Neural crest cell (in vitro differentiated cells): ENCODE results near the gene RASSF1. TPM values are rescaled to one million over a fixed set of nuclear protein-coding genes. Genes with fewer than 3 reads are reported as not detected.

ENCODE experiments used
- DNase-seq: peaks from one replicate; pipeline ENCODE4 v3.0.0; 2021; ENCODE audit warnings: low read depth, mixed read lengths, low spot score
- H3K27ac Mint-ChIP-seq: one replicate; pipeline ENCODE4 v1.8.0; 2021; ENCODE audit warnings: mild to moderate bottlenecking, mixed read lengths; ENCODE audit not compliant: unreplicated experiment
- H3K27me3 Mint-ChIP-seq: 2 replicates; pipeline ENCODE4 v1.8.0; 2021; ENCODE audit warnings: low read depth, mild to moderate bottlenecking, mixed read lengths
- H3K36me3 Mint-ChIP-seq: 2 replicates; pipeline ENCODE4 v1.8.0; 2021; ENCODE audit warnings: low read depth, mild to moderate bottlenecking, mixed read lengths
- H3K4me1 Mint-ChIP-seq: 2 replicates; pipeline ENCODE4 v1.8.0; 2021; ENCODE audit warnings: mixed read lengths
- H3K4me3 Mint-ChIP-seq: one replicate; pipeline ENCODE4 v1.8.0; 2021; ENCODE audit warnings: mild to moderate bottlenecking, mixed read lengths
- H3K9me3 Mint-ChIP-seq: 2 replicates; pipeline ENCODE4 v1.8.0; 2021; ENCODE audit warnings: mixed read lengths
- total RNA-seq: library from RNA; stranded (reverse); gene quantifications from 2 replicates; pipeline ENCODE4 v1.2.1, GENCODE V29; 2021
- TF ChIP-seq, protein P1 (sequence below): fragments of 200-600 bp; sonication (generic); conservative IDR thresholded peaks from 2 replicates; pipeline ENCODE4 v1.5.0; 2021; ENCODE audit warnings: antibody characterized with exemption, mild to moderate bottlenecking

Gene RASSF1
- total RNA-seq, 1 donor from 2014 or later, result 15.1 TPM

DNA sequence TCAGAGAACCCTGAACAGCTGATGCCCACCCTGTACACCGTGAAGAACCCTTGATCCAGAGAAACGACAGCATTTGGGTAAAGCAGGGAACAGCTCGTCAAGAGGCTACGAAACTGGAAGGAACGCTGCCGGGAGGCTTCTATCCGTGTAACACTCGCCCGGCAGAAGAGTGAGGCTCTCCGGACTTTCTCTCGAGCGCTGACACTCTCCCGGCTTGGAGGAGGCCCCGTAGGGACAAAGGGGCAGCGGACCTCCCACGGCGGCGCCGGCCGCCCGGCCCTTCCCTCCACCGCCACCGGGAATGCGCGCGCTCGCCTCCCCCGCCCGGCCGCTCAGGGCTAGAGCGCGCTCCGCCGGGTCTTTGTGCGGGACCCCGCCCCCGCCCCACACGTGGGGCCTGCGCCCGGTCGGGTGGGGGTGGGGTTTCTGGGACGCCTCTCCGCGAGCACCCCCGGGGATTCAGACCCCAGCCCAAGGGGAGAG, 19.7 kb downstream of the RASSF1 start:
- Mint-ChIP-seq H3K36me3 (peaks cover 16% of the 10 kb centered on the region), H3K9me3 (no peaks in the 10 kb centered on the region), H3K27me3 (no peaks in the 10 kb centered on the region), H3K27ac (peak overlapping the region; percentile 96), H3K4me1 (peaks cover 53% of the 10 kb centered on the region), H3K4me3 (peak overlapping the region; percentile 99)
- TF ChIP-seq, protein P1, sequence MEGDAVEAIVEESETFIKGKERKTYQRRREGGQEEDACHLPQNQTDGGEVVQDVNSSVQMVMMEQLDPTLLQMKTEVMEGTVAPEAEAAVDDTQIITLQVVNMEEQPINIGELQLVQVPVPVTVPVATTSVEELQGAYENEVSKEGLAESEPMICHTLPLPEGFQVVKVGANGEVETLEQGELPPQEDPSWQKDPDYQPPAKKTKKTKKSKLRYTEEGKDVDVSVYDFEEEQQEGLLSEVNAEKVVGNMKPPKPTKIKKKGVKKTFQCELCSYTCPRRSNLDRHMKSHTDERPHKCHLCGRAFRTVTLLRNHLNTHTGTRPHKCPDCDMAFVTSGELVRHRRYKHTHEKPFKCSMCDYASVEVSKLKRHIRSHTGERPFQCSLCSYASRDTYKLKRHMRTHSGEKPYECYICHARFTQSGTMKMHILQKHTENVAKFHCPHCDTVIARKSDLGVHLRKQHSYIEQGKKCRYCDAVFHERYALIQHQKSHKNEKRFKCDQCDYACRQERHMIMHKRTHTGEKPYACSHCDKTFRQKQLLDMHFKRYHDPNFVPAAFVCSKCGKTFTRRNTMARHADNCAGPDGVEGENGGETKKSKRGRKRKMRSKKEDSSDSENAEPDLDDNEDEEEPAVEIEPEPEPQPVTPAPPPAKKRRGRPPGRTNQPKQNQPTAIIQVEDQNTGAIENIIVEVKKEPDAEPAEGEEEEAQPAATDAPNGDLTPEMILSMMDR, result no peak
- peak; percentile 76 for DNase-seq

DNA sequence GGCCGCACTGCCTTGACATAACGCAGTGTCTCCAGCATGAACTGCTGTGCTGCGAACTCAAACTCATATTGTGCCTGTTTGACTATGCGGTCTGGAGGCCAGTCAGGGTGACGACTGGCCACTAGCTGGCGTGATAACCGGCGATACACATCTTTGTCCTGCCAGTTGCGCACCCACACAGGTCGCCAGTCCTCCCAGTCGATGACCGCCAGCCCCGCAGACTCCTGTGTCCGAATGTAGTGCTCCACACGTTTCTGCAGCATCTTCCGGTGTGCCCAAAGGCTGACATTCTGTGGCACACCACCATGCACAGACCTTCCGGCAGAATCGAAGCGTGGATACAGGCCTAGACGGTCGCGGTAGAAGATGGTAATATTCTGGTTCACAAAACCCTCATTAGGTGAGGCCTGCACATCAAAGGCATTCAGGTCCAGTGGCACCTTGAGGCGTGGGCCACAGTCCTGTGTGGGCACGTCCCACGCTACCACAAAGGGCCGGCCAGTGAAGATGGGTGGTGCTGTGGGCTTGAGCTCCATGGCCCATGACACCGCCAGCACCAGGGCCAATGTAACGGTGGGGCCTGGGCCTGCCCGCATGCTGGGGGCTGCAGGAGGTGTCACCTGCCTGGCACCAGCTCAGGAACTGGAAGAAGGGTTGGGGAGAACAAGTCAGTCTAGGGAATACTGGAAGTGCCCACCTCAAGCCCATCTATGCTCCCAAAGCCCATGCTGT, 20.6 kb downstream of the RASSF1 start:
- peak overlapping the region; percentile 99 for H3K4me3 Mint-ChIP-seq
- TF ChIP-seq, protein P1, result no peak
- H3K27ac Mint-ChIP-seq, result peak overlapping the region; percentile 96
- no peaks in the 10 kb centered on the region for H3K9me3 Mint-ChIP-seq
- peaks cover 53% of the 10 kb centered on the region for H3K4me1 Mint-ChIP-seq
- H3K36me3 Mint-ChIP-seq, result peaks cover 19% of the 10 kb centered on the region
- no peaks in the 10 kb centered on the region for H3K27me3 Mint-ChIP-seq
- DNase-seq, result no peak

DNA sequence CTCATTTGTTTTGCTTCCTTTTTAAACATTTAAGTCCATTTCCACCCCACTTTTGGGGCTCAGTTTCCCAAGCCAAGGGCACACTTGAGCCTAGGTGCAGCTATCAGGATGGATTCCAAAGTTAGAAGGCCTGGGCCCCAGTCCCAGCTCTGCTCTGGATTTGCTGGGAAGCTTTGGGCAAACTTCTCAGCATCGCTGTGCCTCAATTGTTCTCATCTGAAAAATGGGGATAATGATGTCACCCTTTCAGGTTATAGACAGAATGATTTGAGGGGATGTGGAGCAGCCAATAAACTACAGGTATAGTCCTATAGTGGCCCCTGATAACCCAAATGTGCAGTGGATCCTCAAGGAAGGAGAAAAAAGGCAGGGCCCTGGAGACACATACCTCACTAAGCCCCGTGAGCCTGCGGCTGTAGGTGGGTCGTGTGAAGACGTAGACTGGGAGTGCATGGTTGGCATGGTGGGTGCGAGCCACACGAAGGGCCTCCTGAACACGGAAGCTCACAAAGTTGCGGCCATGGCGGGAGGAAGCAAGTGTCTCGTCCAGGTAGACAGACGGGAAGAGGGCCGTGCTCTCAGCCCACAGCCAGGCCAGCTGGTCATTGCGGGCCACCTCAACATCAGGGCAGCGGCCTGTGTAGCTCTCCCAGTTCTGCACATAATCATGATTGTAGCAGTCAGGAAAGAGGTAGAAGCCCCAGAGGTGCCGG, 21.3 kb downstream of the RASSF1 start:
- H3K9me3 Mint-ChIP-seq, result no peaks in the 10 kb centered on the region
- H3K4me1 Mint-ChIP-seq, result peaks cover 46% of the 10 kb centered on the region
- no peak for DNase-seq
- TF ChIP-seq, protein P1, result no peak
- H3K36me3 Mint-ChIP-seq, result peaks cover 22% of the 10 kb centered on the region
- H3K27ac Mint-ChIP-seq, result no peak overlapping the region
- peak overlapping the region; percentile 99 for H3K4me3 Mint-ChIP-seq
- H3K27me3 Mint-ChIP-seq, result no peaks in the 10 kb centered on the region

GRCh38 chr3:50318615-50319014, 22.0 kb downstream of the RASSF1 start:
- TF ChIP-seq, protein P1, result no peak
- Mint-ChIP-seq H3K27ac (no peak overlapping the region), H3K4me1 (peaks cover 43% of the 10 kb centered on the region), H3K4me3 (peak overlapping the region; percentile 82), H3K9me3 (no peaks in the 10 kb centered on the region), H3K27me3 (no peaks in the 10 kb centered on the region), H3K36me3 (peaks cover 29% of the 10 kb centered on the region)
- DNase-seq, result no peak

GRCh38 chr3:50318163-50318562, 22.5 kb downstream of the RASSF1 start:
- DNase-seq, result no peak
- peaks cover 31% of the 10 kb centered on the region for H3K36me3 Mint-ChIP-seq
- H3K9me3 Mint-ChIP-seq, result no peaks in the 10 kb centered on the region
- H3K27me3 Mint-ChIP-seq, result no peaks in the 10 kb centered on the region
- TF ChIP-seq, protein P1, result no peak
- no peak overlapping the region for H3K27ac Mint-ChIP-seq
- H3K4me1 Mint-ChIP-seq, result peaks cover 39% of the 10 kb centered on the region
- H3K4me3 Mint-ChIP-seq, result peak overlapping the region; percentile 82
